IMR-90 (cell line): Measurements from ENCODE around the gene RAB29. TPM values are rescaled to one million over a fixed set of nuclear protein-coding genes. Genes with fewer than 3 reads are reported as not detected.

ENCODE experiments used
- ATAC-seq: fragments of 200-7000 bp; cut with Tn5 transposase; 2 replicates; pipeline ENCODE4 v1.9.1; 2020; ENCODE audit warnings: low read depth, mild to moderate bottlenecking, moderate library complexity
- BruUV-seq: library from RNA; stranded (reverse); fragments of 400-500 nt; replicated peaks from 2 replicates; lab custom pipeline; 2021; lab: Mats Ljungman, UMichigan
- CTCF ChIA-PET: fragments of 300-600 bp; formaldehyde crosslinking; extraction: SDS; loops from one replicate; lab custom pipeline; 2021; ENCODE audit warnings: antibody characterized with exemption; lab: Yijun Ruan, JAX
- POLR2A ChIA-PET: fragments of 300-600 bp; sonication (Branson Sonifier 250); formaldehyde crosslinking; loops from one replicate; lab custom pipeline; 2022; ENCODE audit warnings: antibody characterized with exemption; ENCODE audit not compliant: unreplicated experiment; lab: Charles Lee
- DNase-seq: peaks from one replicate; pipeline ENCODE4 v3.0.0; 2013
- H2AFZ ChIP-seq: replicated peaks from 2 replicates; pipeline ENCODE3; 2013; ENCODE audit warnings: low read length, mild to moderate bottlenecking; ENCODE audit not compliant: poor library complexity
- H2AK5ac ChIP-seq: 2 replicates; pipeline ENCODE4 v1.6.1; 2013; ENCODE audit warnings: low read depth, low read length, inconsistent platforms
- H2AK9ac ChIP-seq: replicated peaks from 2 replicates; pipeline ENCODE3; 2013; ENCODE audit warnings: mild to moderate bottlenecking, low read depth, low read length, moderate library complexity; ENCODE audit not compliant: poor library complexity
- H2BK120ac ChIP-seq: 2 replicates; pipeline ENCODE4 v1.6.1; 2013; ENCODE audit warnings: low read depth, low read length, inconsistent platforms
- H2BK15ac ChIP-seq: 3 replicates; pipeline ENCODE4 v1.6.1; 2013; ENCODE audit warnings: low read depth, low read length, inconsistent platforms
- H2BK20ac ChIP-seq: 2 replicates; pipeline ENCODE4 v1.6.1; 2013; ENCODE audit warnings: low read depth, mild to moderate bottlenecking, inconsistent platforms, low read length, moderate library complexity
- H2BK5ac ChIP-seq: 2 replicates; pipeline ENCODE4 v1.6.1; 2013; ENCODE audit warnings: mild to moderate bottlenecking, low read depth, low read length, inconsistent platforms; ENCODE audit not compliant: poor library complexity, severe bottlenecking
- H3K14ac ChIP-seq: replicated peaks from 2 replicates; pipeline ENCODE4 v1.6.1; 2013; ENCODE audit warnings: low read depth, low read length, inconsistent platforms
- H3K18ac ChIP-seq: 2 replicates; pipeline ENCODE4 v1.6.1; 2013; ENCODE audit warnings: low read depth, low read length, control low read depth
- H3K23ac ChIP-seq: 2 replicates; pipeline ENCODE4 v1.6.1; 2013; ENCODE audit warnings: low read depth, low read length, inconsistent platforms
- H3K27ac ChIP-seq: 2 replicates; pipeline ENCODE4 v1.5.1; 2013; ENCODE audit warnings: mild to moderate bottlenecking, control low read depth, low read length; ENCODE audit not compliant: insufficient read depth
- H3K27me3 ChIP-seq: 2 replicates; pipeline ENCODE4 v1.6.1; 2013; ENCODE audit warnings: low read length; ENCODE audit not compliant: control insufficient read depth, insufficient read depth
- H3K36me3 ChIP-seq: 2 replicates; pipeline ENCODE4 v1.6.1; 2013; ENCODE audit warnings: low read length, mixed read lengths; ENCODE audit not compliant: control insufficient read depth, insufficient read depth
- H3K4ac ChIP-seq: 2 replicates; pipeline ENCODE4 v1.6.1; 2013; ENCODE audit warnings: low read depth, low read length, inconsistent platforms
- H3K4me1 ChIP-seq: 2 replicates; pipeline ENCODE4 v1.6.1; 2013; ENCODE audit warnings: low read length, mixed read lengths; ENCODE audit not compliant: control insufficient read depth, insufficient read depth
- H3K4me2 ChIP-seq: 2 replicates; pipeline ENCODE4 v1.6.1; 2013; ENCODE audit warnings: low read depth, mild to moderate bottlenecking, control low read depth, low read length, moderate library complexity
- H3K4me3 ChIP-seq: 2 replicates; pipeline ENCODE4 v1.5.1; 2013; ENCODE audit warnings: low read depth, mild to moderate bottlenecking, control low read depth, low read length, moderate library complexity; ENCODE audit not compliant: insufficient read depth
- H3K56ac ChIP-seq: 2 replicates; pipeline ENCODE4 v1.6.1; 2013; ENCODE audit warnings: low read length, inconsistent platforms; ENCODE audit not compliant: insufficient read depth; ENCODE audit errors: extremely low read depth
- H3K79me1 ChIP-seq, 2 experiments: 2 replicates each; pipeline ENCODE4 v1.6.1; 2013; ENCODE audit warnings: low read length in 2 of 2, inconsistent platforms in 1 of 2, low read depth in 1 of 2
- H3K9ac ChIP-seq: 2 replicates; pipeline ENCODE4 v1.6.1; 2013; ENCODE audit warnings: low read depth, low read length, control low read depth
- H3K9me1 ChIP-seq: 2 replicates; pipeline ENCODE4 v1.6.1; 2013; ENCODE audit warnings: low read length, inconsistent platforms; ENCODE audit not compliant: insufficient read depth
- H3K9me3 ChIP-seq: 2 replicates; pipeline ENCODE4 v1.6.1; 2013; ENCODE audit warnings: low read length; ENCODE audit not compliant: control insufficient read depth, insufficient read depth
- H4K20me1 ChIP-seq: 2 replicates; pipeline ENCODE4 v1.6.1; 2013; ENCODE audit warnings: low read length, inconsistent platforms; ENCODE audit not compliant: insufficient read depth
- H4K5ac ChIP-seq: 2 replicates; pipeline ENCODE4 v1.6.1; 2013; ENCODE audit warnings: mild to moderate bottlenecking, low read depth, low read length, control low read depth
- H4K8ac ChIP-seq, 2 experiments: 2 replicates each; pipeline ENCODE4 v1.6.1; 2013; ENCODE audit warnings: low read depth in 2 of 2, low read length in 2 of 2, control low read depth in 1 of 2, inconsistent platforms in 1 of 2
- H4K91ac ChIP-seq: 2 replicates; pipeline ENCODE4 v1.6.1; 2013; ENCODE audit warnings: low read depth, low read length, inconsistent platforms; ENCODE audit not compliant: insufficient read depth
- CEBPB ChIP-seq: IDR thresholded peaks from 2 replicates; pipeline ENCODE4 v1.6.1; 2012; ENCODE audit warnings: low read depth, low read length, improper control_type of control experiment
- CHD1 ChIP-seq: IDR thresholded peaks from 2 replicates; pipeline ENCODE4 v1.6.1; 2012; ENCODE audit warnings: low read depth, low read length, improper control_type of control experiment
- CTCF ChIP-seq: conservative IDR thresholded peaks from 2 replicates; pipeline ENCODE4 v1.5.1; 2012; ENCODE audit warnings: mild to moderate bottlenecking, low read depth, low read length, improper control_type of control experiment
- ELK1 ChIP-seq: fragments of 150-350 bp; IDR thresholded peaks from 2 replicates; pipeline ENCODE4 v1.6.1; 2016; ENCODE audit warnings: low read depth, mild to moderate bottlenecking, low read length, moderate library complexity, borderline replicate concordance
- MAFK ChIP-seq: IDR thresholded peaks from 2 replicates; pipeline ENCODE4 v1.6.1; 2012; ENCODE audit warnings: low read depth, low read length, improper control_type of control experiment
- MAZ ChIP-seq: IDR thresholded peaks from 2 replicates; pipeline ENCODE4 v1.6.1; 2012; ENCODE audit warnings: low read depth, mild to moderate bottlenecking, low read length, improper control_type of control experiment, moderate library complexity, borderline replicate concordance
- MXI1 ChIP-seq: IDR thresholded peaks from 2 replicates; pipeline ENCODE4 v1.6.1; 2012; ENCODE audit warnings: low read depth, mild to moderate bottlenecking, low read length, moderate library complexity, borderline replicate concordance
- NFE2L2 ChIP-seq: fragments of 150-350 bp; IDR thresholded peaks from 2 replicates; pipeline ENCODE4 v1.6.1; 2016; ENCODE audit warnings: low read depth, mild to moderate bottlenecking, low read length
- POLR2A ChIP-seq: IDR thresholded peaks from 2 replicates; pipeline ENCODE4 v1.6.1; 2012; ENCODE audit warnings: mild to moderate bottlenecking, low read depth, low read length
- RAD21 ChIP-seq: IDR thresholded peaks from 2 replicates; pipeline ENCODE4 v1.6.1; 2012; ENCODE audit warnings: low read length, improper control_type of control experiment
- RCOR1 ChIP-seq: IDR thresholded peaks from 2 replicates; pipeline ENCODE4 v1.6.1; 2012; ENCODE audit warnings: mild to moderate bottlenecking, low read length, improper control_type of control experiment; ENCODE audit not compliant: insufficient replicate concordance
- RFX5 ChIP-seq: IDR thresholded peaks from 2 replicates; pipeline ENCODE4 v1.8.0; 2012; ENCODE audit warnings: low read depth, mild to moderate bottlenecking, low read length, moderate library complexity
- SMC3 ChIP-seq: fragments of 150-350 bp; IDR thresholded peaks from 2 replicates; pipeline ENCODE4 v1.6.1; 2016; ENCODE audit warnings: low read depth, mild to moderate bottlenecking, antibody characterized with exemption, low read length, moderate library complexity
- WGBS, 2 experiments: methylation state at CpG; one replicate each; pipeline versions ENCODE4 v1.1.5 to v1.1.7; 2013; ENCODE audit warnings: missing lambda C conversion rate in 2 of 2; ENCODE audit not compliant: insufficient read length in 1 of 2; ENCODE audit errors: extremely low coverage in 2 of 2; 5-methylcytosine and 5-hydroxymethylcytosine counted together
- dilution Hi-C: fragments of 300-500 bp; cut with HindIII; formaldehyde crosslinking; loops from one replicate; pipeline ENCODE4 v1.14.3; 2018; ENCODE audit warnings: low sequenced_read_pairs; ENCODE audit not compliant: unreplicated experiment
- in situ Hi-C: fragments of 300-500 bp; cut with MboI; formaldehyde crosslinking; loops from 3 replicates; pipeline ENCODE4 v1.14.3; 2019; ENCODE audit warnings: low sequenced_read_pairs, inconsistent platforms, mixed read lengths
- intact Hi-C: fragments of 100-400 bp; cut with micrococcal nuclease; formaldehyde crosslinking; loops from 2 replicates; pipeline ENCODE4 v1.10.0; 2022
- polyA plus RNA-seq, 3 experiments: library from polyadenylated mRNA; depleted of rRNA; stranded (reverse); fragments of >200 nt; gene quantifications; 2 replicates each; pipeline ENCODE4 v1.2.3, GENCODE V29; 2012; ENCODE audit warnings: low replicate concordance in 1 of 3
- total RNA-seq: library from RNA; depleted of rRNA; stranded (reverse); fragments of >200 nt; gene quantifications from 2 replicates; pipeline ENCODE4 v1.2.3, GENCODE V29; 2012

Gene RAB29
- total and polyA plus RNA-seq, 2 of the 4 experiments (the other 2 are of a cell fraction): 5.7 to 7.3 TPM

GRCh38 chr1:205794011-205794730, 18.9 kb upstream of the RAB29 start:
- Histone ChIP-seq H2BK5ac (no peak overlapping the region), H2AK9ac (no peak overlapping the region), H2BK15ac (no peak overlapping the region), H3K9me3 (no peaks in the 10 kb centered on the region), H3K56ac (no peak overlapping the region), H2BK120ac (no peak overlapping the region), H4K8ac (no peak overlapping the region), H3K4me2 (no peak overlapping the region), H3K9me1 (no peaks in the 10 kb centered on the region), H3K18ac (no peak overlapping the region), H4K5ac (no peak overlapping the region), H2BK20ac (no peak overlapping the region), H3K4ac (no peak overlapping the region), H3K4me3 (no peak overlapping the region), H2AFZ (no peak overlapping the region), H2AK5ac (no peak overlapping the region), H3K27me3 (no peaks in the 10 kb centered on the region), H3K79me1 (no peaks in the 10 kb centered on the region), H3K23ac (no peak overlapping the region), H3K36me3 (peaks cover 54% of the 10 kb centered on the region), H3K27ac (no peak overlapping the region), H3K14ac (no peak overlapping the region), H4K91ac (no peak overlapping the region), H3K9ac (no peak overlapping the region), H4K20me1 (no peaks in the 10 kb centered on the region), H3K4me1 (no peaks in the 10 kb centered on the region)
- ChIA-PET POLR2A (no interaction called here), CTCF (interaction anchor here (1.4 to 4.5 kb wide), 2 partner anchors 113 to 183 kb away, joined by 4 to 50 read pairs; no protein-coding TSS in a partner anchor)
- intact Hi-C loops (no loop called here), dilution Hi-C loops (no loop called here), in situ Hi-C loops (loop anchor here (5.0 to 10.0 kb wide), 3 partner anchors 118 to 311 kb away; no protein-coding TSS in a partner anchor)
- TF ChIP-seq RFX5 (no peak), RAD21 (no peak), RCOR1 (no peak), CEBPB (no peak), CHD1 (no peak), CTCF (no peak), POLR2A (no peak), NFE2L2 (no peak), ELK1 (no peak), MAFK (no peak), MAZ (no peak), MXI1 (no peak), SMC3 (no peak)
- no peak for ATAC-seq
- BruUV-seq: no TSS peak
- DNase-seq: no peak
- WGBS, 2 experiments: no CpG with 5 or more reads among the region's 5 CpGs
